ENCODE measurements around the gene KCNG2.

- TF ChIP-seq MYC (CRISPR knock-in tag; IDR thresholded peaks at IDR 0.05; ENCODE audit: borderline replicate concordance) (no peak), ZBTB26 (CRISPR knock-in tag; IDR thresholded peaks at IDR 0.05; ENCODE audit: borderline replicate concordance) (no peak), NR2F6 (IDR thresholded peaks at IDR 0.05) (no peak), NR2F6 (CRISPR knock-in tag; IDR thresholded peaks at IDR 0.05) (peak; percentile 25; the same call in 1 of the 2 replicates), TAF15 (IDR thresholded peaks at IDR 0.05; ENCODE audit: low read depth, low read length, poor library complexity, severe bottlenecking) (no peak), ZSCAN29 (CRISPR knock-in tag; conservative IDR thresholded peaks at IDR 0.05) (no peak)
- TF ChIP-seq, protein P1, sequence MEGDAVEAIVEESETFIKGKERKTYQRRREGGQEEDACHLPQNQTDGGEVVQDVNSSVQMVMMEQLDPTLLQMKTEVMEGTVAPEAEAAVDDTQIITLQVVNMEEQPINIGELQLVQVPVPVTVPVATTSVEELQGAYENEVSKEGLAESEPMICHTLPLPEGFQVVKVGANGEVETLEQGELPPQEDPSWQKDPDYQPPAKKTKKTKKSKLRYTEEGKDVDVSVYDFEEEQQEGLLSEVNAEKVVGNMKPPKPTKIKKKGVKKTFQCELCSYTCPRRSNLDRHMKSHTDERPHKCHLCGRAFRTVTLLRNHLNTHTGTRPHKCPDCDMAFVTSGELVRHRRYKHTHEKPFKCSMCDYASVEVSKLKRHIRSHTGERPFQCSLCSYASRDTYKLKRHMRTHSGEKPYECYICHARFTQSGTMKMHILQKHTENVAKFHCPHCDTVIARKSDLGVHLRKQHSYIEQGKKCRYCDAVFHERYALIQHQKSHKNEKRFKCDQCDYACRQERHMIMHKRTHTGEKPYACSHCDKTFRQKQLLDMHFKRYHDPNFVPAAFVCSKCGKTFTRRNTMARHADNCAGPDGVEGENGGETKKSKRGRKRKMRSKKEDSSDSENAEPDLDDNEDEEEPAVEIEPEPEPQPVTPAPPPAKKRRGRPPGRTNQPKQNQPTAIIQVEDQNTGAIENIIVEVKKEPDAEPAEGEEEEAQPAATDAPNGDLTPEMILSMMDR (CRISPR knock-in tag; IDR thresholded peaks at IDR 0.05): no peak
- TF ChIP-seq, protein P2, sequence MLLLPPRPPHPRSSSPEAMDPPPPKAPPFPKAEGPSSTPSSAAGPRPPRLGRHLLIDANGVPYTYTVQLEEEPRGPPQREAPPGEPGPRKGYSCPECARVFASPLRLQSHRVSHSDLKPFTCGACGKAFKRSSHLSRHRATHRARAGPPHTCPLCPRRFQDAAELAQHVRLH (CRISPR knock-in tag; IDR thresholded peaks at IDR 0.05; ENCODE audit: borderline replicate concordance, low read depth): no peak
- TF ChIP-seq, protein P3, sequence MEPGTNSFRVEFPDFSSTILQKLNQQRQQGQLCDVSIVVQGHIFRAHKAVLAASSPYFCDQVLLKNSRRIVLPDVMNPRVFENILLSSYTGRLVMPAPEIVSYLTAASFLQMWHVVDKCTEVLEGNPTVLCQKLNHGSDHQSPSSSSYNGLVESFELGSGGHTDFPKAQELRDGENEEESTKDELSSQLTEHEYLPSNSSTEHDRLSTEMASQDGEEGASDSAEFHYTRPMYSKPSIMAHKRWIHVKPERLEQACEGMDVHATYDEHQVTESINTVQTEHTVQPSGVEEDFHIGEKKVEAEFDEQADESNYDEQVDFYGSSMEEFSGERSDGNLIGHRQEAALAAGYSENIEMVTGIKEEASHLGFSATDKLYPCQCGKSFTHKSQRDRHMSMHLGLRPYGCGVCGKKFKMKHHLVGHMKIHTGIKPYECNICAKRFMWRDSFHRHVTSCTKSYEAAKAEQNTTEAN (CRISPR knock-in tag; conservative IDR thresholded peaks at IDR 0.05): no peak
Measured at GRCh38 chr18:79935925-79936324, 138.2 kb downstream of the KCNG2 start.

Measured in HepG2 (cell line).